ENCODE measurements around the gene DGKI. TPM values are rescaled to one million over a fixed set of nuclear protein-coding genes. Genes with fewer than 3 reads are reported as not detected.

DGKI gene
- total and polyA plus RNA-seq, 2 of the 4 experiments (the other 2 are of a cell fraction), result 3.9 to 15.8 TPM

DNA sequence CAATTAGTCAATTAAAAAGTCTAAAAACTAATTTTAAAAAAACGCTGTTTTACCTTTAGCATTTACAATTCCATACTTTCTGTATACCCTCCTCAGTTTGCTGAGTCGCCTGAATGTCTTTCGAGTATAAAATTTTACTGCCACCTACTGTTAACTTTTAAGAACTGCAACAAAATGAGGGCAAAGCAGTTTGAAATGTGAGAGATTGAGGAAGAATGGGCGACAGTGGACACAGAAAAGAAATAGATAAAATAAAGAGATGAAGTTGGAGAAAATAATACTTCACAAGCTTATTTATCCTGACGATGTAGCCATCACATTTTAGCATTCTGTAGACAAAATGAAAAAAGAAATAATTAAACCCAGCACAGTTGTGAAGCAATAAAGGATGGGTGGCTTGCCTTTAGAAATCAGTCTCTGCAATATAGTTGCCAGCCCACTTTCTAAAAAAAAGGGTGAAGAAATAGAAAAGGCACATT lies 392.5 kb downstream of the DGKI start:
- Histone ChIP-seq H3K9me1 (ENCODE audit: insufficient read depth, low read length) (0 out of 2 replicates have a peak, but pooled peaks cover 3% of the 10 kb centered on the region), H4K8ac (ENCODE audit: low read depth in 2 of 2, low read length in 2 of 2) (peak overlapping the region; percentile 39 to 97), H2BK15ac (ENCODE audit: low read depth, low read length) (peak overlapping the region; percentile 84; the same call in 1 of the 3 replicates), H3K9ac (ENCODE audit: low read depth, low read length) (peak overlapping the region; percentile 67), H3K27me3 (ENCODE audit: control insufficient read depth, insufficient read depth, low read length) (no peaks in the 10 kb centered on the region), H4K20me1 (ENCODE audit: insufficient read depth, low read length) (no peaks in the 10 kb centered on the region), H3K4me2 (ENCODE audit: low read depth, low read length) (peak overlapping the region; percentile 63), H3K27ac (ENCODE audit: insufficient read depth, low read length) (peak overlapping the region; percentile 86), H3K4ac (ENCODE audit: low read depth, low read length) (peak overlapping the region; percentile 84), H3K23ac (ENCODE audit: low read depth, low read length) (peak overlapping the region; percentile 59), H2BK5ac (ENCODE audit: low read depth, low read length, poor library complexity, severe bottlenecking) (peak overlapping the region; percentile 82), H3K56ac (ENCODE audit: extremely low read depth, insufficient read depth, low read length) (peak overlapping the region; percentile 88), H2AK5ac (ENCODE audit: low read depth, low read length) (no peak overlapping the region), H2BK120ac (ENCODE audit: low read depth, low read length) (peak overlapping the region; percentile 96), H4K5ac (ENCODE audit: low read depth, low read length) (peak overlapping the region; percentile 0; the same call in 1 of the 2 replicates), H3K36me3 (ENCODE audit: control insufficient read depth, insufficient read depth, low read length) (no peaks in the 10 kb centered on the region), H2BK20ac (ENCODE audit: low read depth, low read length) (peak overlapping the region; percentile 87), H3K18ac (ENCODE audit: low read depth, low read length) (peak overlapping the region; percentile 37), H2AK9ac (replicated peaks; ENCODE audit: low read depth, low read length, poor library complexity) (no peak overlapping the region), H3K14ac (replicated peaks; ENCODE audit: low read depth, low read length) (peak overlapping the region; percentile 91), H3K79me1 (ENCODE audit: low read depth in 1 of 2, low read length in 2 of 2) (peaks cover 0 to 15% of the 10 kb centered on the region in 2 experiments; a peak in 2 of 4 replicates), H3K4me3 (ENCODE audit: insufficient read depth, low read depth, low read length) (no peak overlapping the region), H2AFZ (replicated peaks; ENCODE audit: low read length, poor library complexity) (peak overlapping the region; percentile 71), H4K91ac (ENCODE audit: insufficient read depth, low read depth, low read length) (peak overlapping the region; percentile 70), H3K4me1 (ENCODE audit: control insufficient read depth, insufficient read depth, low read length) (peaks cover 7% of the 10 kb centered on the region), H3K9me3 (ENCODE audit: control insufficient read depth, insufficient read depth, low read length) (no peaks in the 10 kb centered on the region)
- DNase-seq, result peak; percentile 70
- intact Hi-C loops (cut with micrococcal nuclease) (loop anchor here (1.0 to 5.0 kb wide), 6 partner anchors 138 to 1048 kb away; no protein-coding TSS in a partner anchor), in situ Hi-C loops (cut with MboI; ENCODE audit: low sequenced_read_pairs) (loop anchor here (5.0 to 10.0 kb wide), 2 partner anchors 292 to 569 kb away; no protein-coding TSS in a partner anchor), dilution Hi-C loops (cut with HindIII; ENCODE audit: low sequenced_read_pairs, unreplicated experiment) (no loop called here)
- TF ChIP-seq RFX5 (IDR thresholded peaks at IDR 0.05; ENCODE audit: low read depth, low read length) (no peak), SMC3 (IDR thresholded peaks at IDR 0.05; ENCODE audit: low read depth, low read length) (peak; percentile 65), BHLHE40 (IDR thresholded peaks at IDR 0.05; ENCODE audit: low read depth, low read length) (no peak), RAD21 (IDR thresholded peaks at IDR 0.05; ENCODE audit: low read length) (peak; percentile 72), FOS (IDR thresholded peaks at IDR 0.05; ENCODE audit: low read depth, low read length) (no peak), MXI1 (IDR thresholded peaks at IDR 0.05; ENCODE audit: borderline replicate concordance, low read depth, low read length) (no peak), MAFK (IDR thresholded peaks at IDR 0.05; ENCODE audit: low read depth, low read length) (peak; percentile 91)
- TF ChIP-seq, protein P1, sequence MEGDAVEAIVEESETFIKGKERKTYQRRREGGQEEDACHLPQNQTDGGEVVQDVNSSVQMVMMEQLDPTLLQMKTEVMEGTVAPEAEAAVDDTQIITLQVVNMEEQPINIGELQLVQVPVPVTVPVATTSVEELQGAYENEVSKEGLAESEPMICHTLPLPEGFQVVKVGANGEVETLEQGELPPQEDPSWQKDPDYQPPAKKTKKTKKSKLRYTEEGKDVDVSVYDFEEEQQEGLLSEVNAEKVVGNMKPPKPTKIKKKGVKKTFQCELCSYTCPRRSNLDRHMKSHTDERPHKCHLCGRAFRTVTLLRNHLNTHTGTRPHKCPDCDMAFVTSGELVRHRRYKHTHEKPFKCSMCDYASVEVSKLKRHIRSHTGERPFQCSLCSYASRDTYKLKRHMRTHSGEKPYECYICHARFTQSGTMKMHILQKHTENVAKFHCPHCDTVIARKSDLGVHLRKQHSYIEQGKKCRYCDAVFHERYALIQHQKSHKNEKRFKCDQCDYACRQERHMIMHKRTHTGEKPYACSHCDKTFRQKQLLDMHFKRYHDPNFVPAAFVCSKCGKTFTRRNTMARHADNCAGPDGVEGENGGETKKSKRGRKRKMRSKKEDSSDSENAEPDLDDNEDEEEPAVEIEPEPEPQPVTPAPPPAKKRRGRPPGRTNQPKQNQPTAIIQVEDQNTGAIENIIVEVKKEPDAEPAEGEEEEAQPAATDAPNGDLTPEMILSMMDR (conservative IDR thresholded peaks at IDR 0.05; ENCODE audit: low read depth, low read length), result peak; percentile 72
- ChIA-PET POLR2A (ENCODE audit: unreplicated experiment) (interaction anchor here (0.6 to 1.2 kb wide), 2 partner anchors 136 to 285 kb away, joined by 3 read pairs; no protein-coding TSS in a partner anchor), CTCF (interaction anchor here (0.7 to 2.6 kb wide), 8 partner anchors 9 to 426 kb away, joined by 3 to 20 read pairs (median 3); no protein-coding TSS in a partner anchor)
- peak; percentile 82 for ATAC-seq (ENCODE audit: low read depth)
- WGBS, 2 experiments (ENCODE audit: extremely low coverage in 2 of 2, insufficient read length in 1 of 2), result no CpG with 5 or more reads among the region's 5 CpGs
- BruUV-seq (replicated peaks), result TSS peak; percentile 92
